SU-DHL-6 (cell line): ENCODE data around the gene PCBD1.

Experiments used
- H2AFZ ChIP-seq: fragments of 200-600 bp; sonication (generic); 2 replicates; pipeline ENCODE4 v1.6.1; 2014; ENCODE audit warnings: low read depth, mild to moderate bottlenecking, moderate library complexity, mixed read lengths, antibody characterized with exemption, low read length; ENCODE audit not compliant: severe bottlenecking
- H3F3A ChIP-seq: fragments of 200-600 bp; shearing (Covaris generic); 2 replicates; pipeline ENCODE4 v1.6.0; 2016; ENCODE audit warnings: antibody characterized with exemption, mild to moderate bottlenecking; ENCODE audit not compliant: insufficient read depth
- H3K27ac ChIP-seq: fragments of 200-600 bp; sonication (generic); 2 replicates; pipeline ENCODE4 v1.5.1; 2016; ENCODE audit warnings: low read depth, mild to moderate bottlenecking, low read length, moderate library complexity, mixed read lengths
- H3K27me3 ChIP-seq: fragments of 200-600 bp; sonication (generic), shearing (Covaris generic); 2 replicates; pipeline ENCODE4 v1.6.0; 2014; ENCODE audit warnings: mild to moderate bottlenecking, low read length
- H3K36me3 ChIP-seq: fragments of 200-600 bp; sonication (generic); 2 replicates; pipeline ENCODE4 v1.6.1; 2014; ENCODE audit warnings: mild to moderate bottlenecking, low read length, mixed read lengths
- H3K4me2 ChIP-seq: fragments of 300-600, 200-600 bp; shearing (Covaris generic), sonication (generic); 2 replicates; pipeline ENCODE4 v1.6.0; 2014; ENCODE audit warnings: low read length, low read depth, mild to moderate bottlenecking; ENCODE audit not compliant: poor library complexity, severe bottlenecking
- H3K4me3 ChIP-seq: fragments of 200-600 bp; sonication (generic); 2 replicates; pipeline ENCODE4 v1.5.1; 2014; ENCODE audit warnings: antibody characterized with exemption, low read length, mild to moderate bottlenecking, mixed read lengths; ENCODE audit not compliant: insufficient read depth, poor library complexity, severe bottlenecking
- H3K79me2 ChIP-seq: fragments of 200-600 bp; sonication (generic); 2 replicates; pipeline ENCODE4 v1.6.1; 2014; ENCODE audit warnings: mild to moderate bottlenecking, low read length, moderate library complexity; ENCODE audit not compliant: insufficient read depth
- H3K9ac ChIP-seq: fragments of 200-600 bp; sonication (generic); 2 replicates; pipeline ENCODE4 v1.7.0; 2014; ENCODE audit warnings: mild to moderate bottlenecking, low read length
- H3K9me2 ChIP-seq: fragments of 200-600 bp; sonication (generic); replicated peaks from 2 replicates; pipeline ENCODE4 v1.6.1; 2014; ENCODE audit warnings: low read length; ENCODE audit not compliant: insufficient read depth
- H3K9me3 ChIP-seq: fragments of 200-600 bp; sonication (generic); 2 replicates; pipeline ENCODE4 v1.6.1; 2014; ENCODE audit warnings: low read length, mixed read lengths; ENCODE audit not compliant: insufficient read depth
- H4K20me1 ChIP-seq: fragments of 200-600 bp; sonication (generic); 2 replicates; pipeline ENCODE4 v1.6.1; 2014; ENCODE audit warnings: low read depth, mild to moderate bottlenecking, antibody characterized with exemption, low read length, moderate library complexity, mixed read lengths
- CTCF ChIP-seq: fragments of 200-600 bp; sonication (generic); IDR thresholded peaks from one replicate; pipeline ENCODE4 v1.5.1; 2017; ENCODE audit warnings: antibody characterized with exemption, mild to moderate bottlenecking, low read length, moderate library complexity; ENCODE audit not compliant: insufficient read depth, poor library complexity, severe bottlenecking
- EZH2phosphoT487 ChIP-seq: fragments of 200-600 bp; sonication (generic), shearing (Covaris generic); conservative IDR thresholded peaks from 2 replicates; pipeline ENCODE4 v1.6.1; 2018; ENCODE audit warnings: mild to moderate bottlenecking, antibody characterized with exemption, low read length, moderate library complexity, mixed read lengths

PCBD1 gene

GRCh38 chr10:70925377-70926225 is 37.2 kb upstream of the PCBD1 start:
- Histone ChIP-seq H4K20me1 (no peaks in the 10 kb centered on the region), H3K27ac (no peak overlapping the region), H3K4me3 (no peak overlapping the region), H3F3A (no peaks in the 10 kb centered on the region), H3K9me3 (no peaks in the 10 kb centered on the region), H3K9me2 (no peaks in the 10 kb centered on the region), H2AFZ (no peak overlapping the region), H3K9ac (no peak overlapping the region), H3K36me3 (no peaks in the 10 kb centered on the region), H3K27me3 (no peaks in the 10 kb centered on the region), H3K4me2 (no peak overlapping the region), H3K79me2 (no peaks in the 10 kb centered on the region)
- peak; percentile 90 for TF ChIP-seq CTCF
- TF ChIP-seq EZH2phosphoT487, result no peak

- no peak overlapping the region for H3K4me2 ChIP-seq
- no peaks in the 10 kb centered on the region for H3K27me3 ChIP-seq
- H3K79me2 ChIP-seq, result no peaks in the 10 kb centered on the region
- no peak overlapping the region for H2AFZ ChIP-seq
- H4K20me1 ChIP-seq, result no peaks in the 10 kb centered on the region
- H3K9ac ChIP-seq, result no peak overlapping the region
- no peaks in the 10 kb centered on the region for H3K9me2 ChIP-seq
- no peaks in the 10 kb centered on the region for H3F3A ChIP-seq
- no peaks in the 10 kb centered on the region for H3K9me3 ChIP-seq
- no peaks in the 10 kb centered on the region for H3K36me3 ChIP-seq
- H3K27ac ChIP-seq, result no peak overlapping the region
- no peak for TF ChIP-seq CTCF
- no peak for TF ChIP-seq EZH2phosphoT487
- no peak overlapping the region for H3K4me3 ChIP-seq
Observed at GRCh38 chr10:70923696-70924095, 35.3 kb upstream of the PCBD1 start.

- H3K79me2 ChIP-seq, result no peaks in the 10 kb centered on the region
- H3F3A ChIP-seq, result no peaks in the 10 kb centered on the region
- H3K9me3 ChIP-seq, result no peaks in the 10 kb centered on the region
- H3K36me3 ChIP-seq, result no peaks in the 10 kb centered on the region
- no peaks in the 10 kb centered on the region for H4K20me1 ChIP-seq
- no peak overlapping the region for H2AFZ ChIP-seq
- H3K9ac ChIP-seq, result no peak overlapping the region
- no peak for TF ChIP-seq EZH2phosphoT487
- no peak for TF ChIP-seq CTCF
- H3K27me3 ChIP-seq, result no peaks in the 10 kb centered on the region
- H3K9me2 ChIP-seq, result no peaks in the 10 kb centered on the region
- H3K4me3 ChIP-seq, result no peak overlapping the region
- no peak overlapping the region for H3K27ac ChIP-seq
- H3K4me2 ChIP-seq, result no peak overlapping the region
Observed at GRCh38 chr10:70921285-70921684, 32.9 kb upstream of the PCBD1 start.
